GM21360 (cell line): ENCODE data around the gene GPC3.
"Not testable (repeated sequence)": the region's sequence is repeated elsewhere in the genome, so short reads cannot be mapped to it uniquely, and the experiment has no call there.

Experiments used
- ATAC-seq: cut with Tn5 transposase; IDR thresholded peaks from one replicate; pipeline ENCODE4 v1.9.1; 2021; ENCODE audit warnings: mild to moderate bottlenecking, moderate library complexity; ENCODE audit not compliant: unreplicated experiment

The GPC3 gene

GRCh38 chrX:133627673-133628072, 357.7 kb downstream of the GPC3 start:
- ATAC-seq, result no peak

DNA sequence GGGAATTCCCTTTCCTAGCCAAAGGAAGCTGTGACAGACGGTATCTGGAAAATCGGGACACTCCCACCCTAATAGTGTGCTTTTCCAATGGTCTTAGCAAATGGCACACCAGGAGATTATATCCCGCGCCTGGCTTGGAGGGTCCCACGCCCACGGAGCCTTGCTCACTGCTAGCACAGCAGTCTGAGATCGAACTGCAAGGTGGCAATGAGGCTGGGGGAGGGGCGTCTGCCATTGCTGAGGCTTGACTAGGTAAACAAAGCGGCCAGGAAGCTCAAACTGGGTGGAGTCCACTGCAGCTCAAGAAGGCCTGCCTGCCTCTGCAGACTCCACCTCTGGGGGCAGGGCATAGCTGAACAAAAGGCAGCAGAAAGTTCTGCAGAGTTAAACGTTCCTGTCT, 364.0 kb downstream of the GPC3 start:
- ATAC-seq, result not testable (repeated sequence)

DNA sequence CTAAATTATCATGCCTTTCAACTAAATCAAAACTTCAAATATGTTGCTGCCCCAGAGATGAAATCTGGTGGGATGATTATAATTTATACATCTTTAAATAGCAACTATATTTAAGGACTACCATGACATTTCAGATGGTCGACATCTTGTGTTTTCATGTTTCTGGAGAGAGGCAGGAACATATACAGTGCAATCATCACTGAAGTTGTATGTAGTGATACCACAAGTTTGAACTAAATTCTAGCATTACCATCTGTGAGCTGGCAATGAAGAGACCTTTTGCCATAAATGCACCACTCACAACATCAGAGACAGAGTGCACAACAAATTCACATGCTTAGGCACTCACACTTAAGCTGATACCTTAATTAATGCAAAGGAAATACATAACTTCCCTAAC, 373.7 kb downstream of the GPC3 start:
- ATAC-seq, result no peak

DNA sequence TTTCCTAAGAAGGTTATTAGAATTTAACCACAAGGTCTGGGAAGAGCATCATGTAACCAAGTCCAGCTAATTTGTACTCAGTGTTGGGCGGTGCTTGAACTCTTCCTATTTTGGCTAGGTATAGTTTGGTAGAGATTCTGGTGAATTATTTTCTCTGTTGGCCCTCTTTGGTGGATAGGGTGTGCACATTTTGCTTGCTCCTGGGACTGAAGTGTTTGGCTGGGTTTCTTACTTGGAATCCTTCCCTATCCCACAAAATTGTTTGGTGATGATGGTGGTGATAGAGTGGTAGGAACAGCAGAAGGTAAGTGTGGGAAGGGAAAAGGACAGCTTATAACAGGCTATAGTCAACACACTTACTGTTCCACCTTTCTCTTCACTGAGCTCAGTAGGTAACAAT, 375.3 kb downstream of the GPC3 start:
- ATAC-seq, result no peak

DNA sequence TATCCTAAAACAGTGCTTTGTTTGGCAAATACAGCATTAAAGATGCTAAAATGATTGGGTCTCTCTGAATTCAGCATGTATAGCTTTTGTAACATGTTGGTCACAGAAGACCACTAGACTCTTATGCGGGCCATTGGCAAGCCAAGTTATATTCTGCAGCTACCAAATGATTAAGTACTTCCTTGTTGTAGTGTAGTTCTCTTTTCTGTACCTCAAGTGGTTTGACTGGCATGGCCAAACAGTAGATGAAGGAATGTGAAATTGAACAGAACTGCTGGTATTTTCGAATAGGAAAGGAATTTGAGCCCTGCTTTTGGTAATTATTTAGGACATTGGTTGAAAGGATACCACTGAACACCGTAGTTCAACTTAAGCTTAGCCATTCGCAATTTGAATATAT, 376.2 kb downstream of the GPC3 start:
- no peak for ATAC-seq

DNA sequence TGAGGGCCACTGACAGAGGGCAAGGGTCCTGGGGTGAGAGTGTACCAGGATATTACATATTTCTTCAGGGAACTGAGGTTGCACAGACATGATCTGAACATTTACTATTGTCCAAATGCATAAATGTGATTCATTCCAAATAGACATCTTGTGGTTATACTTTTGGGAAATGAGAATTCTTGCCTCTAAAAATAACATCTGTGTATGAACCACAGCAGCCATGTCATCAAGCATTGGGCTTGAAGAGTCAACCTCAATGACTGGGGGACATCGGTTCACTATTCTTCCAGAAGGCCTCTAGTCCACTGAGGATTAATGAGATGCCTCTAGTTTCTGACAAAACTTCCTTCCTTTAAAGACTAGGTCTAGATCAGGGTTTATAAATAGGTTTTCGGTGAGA, 377.0 kb downstream of the GPC3 start:
- ATAC-seq, result no peak

- no peak for ATAC-seq
These were observed 377.7 kb downstream of the GPC3 start for GRCh38 chrX:133607419-133608348.

GRCh38 chrX:133606990-133607389, 378.4 kb downstream of the GPC3 start:
- no peak for ATAC-seq

DNA sequence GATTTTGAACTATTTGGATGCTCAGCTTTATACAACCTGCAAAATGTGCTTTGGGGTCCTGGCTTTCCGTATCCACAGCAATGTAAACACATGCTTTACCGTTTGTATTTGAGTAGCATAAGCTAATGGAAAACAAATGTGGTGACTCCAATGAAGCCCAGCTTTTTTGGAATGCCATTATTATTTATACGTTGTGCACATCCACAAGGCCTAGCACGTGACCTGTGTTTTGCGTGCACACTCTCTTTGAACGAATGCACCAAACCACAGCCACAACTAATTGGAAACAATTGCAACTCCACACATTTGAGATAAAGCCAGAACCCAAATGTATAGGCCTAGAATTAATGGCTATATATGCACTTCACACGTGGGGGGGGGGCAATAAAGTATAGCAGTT, 380.6 kb downstream of the GPC3 start:
- no peak for ATAC-seq

GRCh38 chrX:133602881-133603280, 382.5 kb downstream of the GPC3 start:
- no peak for ATAC-seq

DNA sequence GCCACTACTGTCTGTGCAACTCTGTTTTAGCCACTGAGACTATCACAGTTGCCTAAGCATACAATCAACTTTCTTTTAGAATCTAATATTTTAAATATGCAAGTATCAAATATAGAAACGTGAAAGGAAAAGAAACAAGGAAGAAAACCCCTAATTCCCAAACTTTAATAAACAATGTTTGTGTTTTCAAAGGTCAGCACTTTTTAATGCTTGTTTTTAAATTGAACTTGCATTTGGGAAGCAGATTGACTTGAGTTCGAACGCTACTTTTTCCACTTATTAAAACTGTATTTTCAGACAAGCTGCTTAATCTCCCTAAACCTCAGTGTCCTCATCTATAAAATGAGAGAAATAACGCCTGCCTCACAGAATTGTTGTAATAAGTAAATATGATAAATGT, 384.3 kb downstream of the GPC3 start:
- ATAC-seq, result no peak

- no peak for ATAC-seq
These were observed 384.9 kb downstream of the GPC3 start for GRCh38 chrX:133600536-133600935.

DNA sequence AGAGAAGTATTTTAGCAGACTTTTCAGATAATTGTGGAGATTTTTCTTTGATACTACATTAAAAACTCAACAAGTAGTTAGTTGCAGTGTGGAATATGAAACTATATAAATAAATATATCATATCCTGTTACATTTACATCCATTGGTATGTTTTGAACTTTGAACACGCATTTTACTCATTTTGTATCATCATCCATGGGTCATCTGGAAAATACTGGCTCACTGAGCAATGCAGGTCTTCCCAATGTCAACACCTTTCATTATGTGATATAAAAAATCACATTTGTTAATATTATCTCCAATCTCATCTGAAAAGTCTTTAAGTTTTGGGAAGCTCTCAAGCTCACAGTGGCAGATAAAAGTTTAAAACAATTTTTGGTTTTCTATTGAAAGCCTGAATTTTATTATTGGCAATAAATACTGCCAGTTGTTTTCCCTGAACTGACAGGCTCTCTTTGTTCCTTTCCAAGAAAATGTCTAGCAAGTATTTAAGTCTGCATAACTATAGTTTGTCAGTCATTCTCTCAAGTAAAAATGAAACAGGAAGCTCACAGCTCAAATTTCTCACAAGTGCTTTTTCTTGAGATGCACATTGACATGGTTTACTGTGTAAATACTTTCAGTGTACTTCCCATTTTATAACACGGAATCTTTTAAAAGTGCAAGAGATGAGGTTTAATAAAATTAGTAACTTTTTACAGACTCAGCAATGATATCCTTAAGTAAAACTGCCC, 386.6 kb downstream of the GPC3 start:
- no peak for ATAC-seq

DNA sequence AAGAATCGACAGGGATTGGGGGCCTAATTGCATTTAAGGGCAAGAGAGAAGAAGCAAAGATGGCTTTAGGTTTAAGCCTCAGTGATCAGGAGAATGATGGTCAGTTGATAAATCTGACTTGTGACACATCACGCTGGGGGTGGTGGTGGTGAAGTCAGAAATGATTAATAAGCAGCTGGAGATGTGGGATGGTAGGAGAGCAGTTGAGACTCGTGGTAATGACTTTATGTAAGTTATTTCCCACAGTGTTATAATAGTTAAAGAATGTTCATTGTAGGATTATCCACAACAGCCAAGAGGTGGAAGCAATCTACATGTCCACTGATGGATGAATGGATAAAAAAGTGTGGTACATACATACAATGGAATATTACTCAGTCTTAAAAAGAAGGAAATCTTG, 391.2 kb downstream of the GPC3 start:
- ATAC-seq, result no peak

DNA sequence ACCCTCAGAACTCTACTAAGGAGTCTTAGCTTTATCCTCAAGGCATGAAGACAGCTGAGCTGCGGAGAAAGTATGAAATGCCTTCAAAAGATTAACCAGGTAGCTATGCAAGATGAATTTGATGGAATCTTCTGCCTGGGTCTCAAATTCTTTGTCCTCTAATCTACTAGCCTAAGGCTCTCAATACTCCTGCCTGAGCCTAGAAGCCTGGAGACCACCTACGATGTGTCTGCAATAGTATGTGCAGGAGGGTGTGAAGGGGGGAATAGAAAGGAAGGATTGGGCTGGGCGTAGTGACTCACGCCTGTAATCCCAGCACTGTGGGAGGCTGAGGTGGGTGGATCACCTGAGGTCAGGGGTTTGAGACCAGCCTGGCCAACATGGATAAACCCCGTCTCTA, 391.9 kb downstream of the GPC3 start:
- ATAC-seq, result no peak

DNA sequence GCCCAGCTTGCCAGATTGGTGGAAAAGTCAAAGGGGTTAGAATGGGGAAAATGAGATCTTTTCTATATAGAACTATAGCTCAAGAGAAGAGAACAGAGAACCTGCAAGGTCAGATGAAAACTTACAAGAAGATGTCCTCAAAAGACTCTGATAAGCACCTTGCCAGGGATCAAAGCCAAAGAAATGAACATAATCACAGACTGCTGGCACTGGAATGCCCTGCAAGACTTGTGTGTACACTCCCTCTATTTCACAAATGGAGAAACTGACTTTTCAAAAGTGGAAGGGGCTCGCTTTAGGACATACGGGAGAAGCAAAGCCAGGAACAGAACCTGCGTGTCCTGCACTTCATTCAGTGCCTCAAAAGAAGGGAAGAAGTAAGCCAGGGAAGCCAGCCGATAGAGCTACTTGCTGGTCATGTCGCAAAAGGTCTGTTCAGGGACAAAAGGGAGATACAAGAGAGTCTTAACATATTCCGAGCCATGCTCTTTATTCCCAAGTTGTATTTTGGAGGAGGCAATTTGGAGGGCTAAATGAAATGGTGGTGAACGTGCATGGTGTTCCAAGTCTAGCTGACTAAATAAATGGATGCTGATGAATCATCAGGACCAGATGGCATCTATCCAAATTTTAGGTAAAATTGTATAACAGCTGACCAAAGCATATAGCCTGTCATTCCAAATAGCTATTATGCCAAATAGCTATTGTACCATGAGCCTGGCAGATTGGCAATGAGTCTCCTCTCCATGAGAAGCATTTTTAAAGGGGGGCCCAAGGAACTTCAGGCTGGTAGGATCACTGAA, 394.5 kb downstream of the GPC3 start:
- ATAC-seq, result no peak

GRCh38 chrX:133588827-133589226, 396.6 kb downstream of the GPC3 start:
- no peak for ATAC-seq

GRCh38 chrX:133587818-133588217, 397.6 kb downstream of the GPC3 start:
- ATAC-seq, result no peak

DNA sequence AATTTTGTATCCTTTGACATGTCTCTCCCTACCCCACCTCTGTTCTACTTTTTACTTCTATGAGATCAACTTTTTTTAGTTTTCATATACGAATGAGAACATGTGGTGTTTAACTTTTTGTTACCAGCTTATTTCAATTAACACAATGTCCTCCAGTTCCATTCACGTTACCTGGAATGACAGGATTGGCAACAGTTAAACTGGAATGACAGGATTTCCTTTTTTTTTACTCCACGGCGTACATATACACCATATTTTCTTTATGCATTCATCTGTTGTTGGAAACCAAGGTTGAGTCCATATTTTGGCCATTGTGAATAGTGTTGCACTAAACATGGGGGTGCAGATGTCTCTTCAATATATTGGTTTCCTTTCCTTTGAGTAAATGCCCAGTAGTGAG, 398.3 kb downstream of the GPC3 start:
- ATAC-seq, result no peak

DNA sequence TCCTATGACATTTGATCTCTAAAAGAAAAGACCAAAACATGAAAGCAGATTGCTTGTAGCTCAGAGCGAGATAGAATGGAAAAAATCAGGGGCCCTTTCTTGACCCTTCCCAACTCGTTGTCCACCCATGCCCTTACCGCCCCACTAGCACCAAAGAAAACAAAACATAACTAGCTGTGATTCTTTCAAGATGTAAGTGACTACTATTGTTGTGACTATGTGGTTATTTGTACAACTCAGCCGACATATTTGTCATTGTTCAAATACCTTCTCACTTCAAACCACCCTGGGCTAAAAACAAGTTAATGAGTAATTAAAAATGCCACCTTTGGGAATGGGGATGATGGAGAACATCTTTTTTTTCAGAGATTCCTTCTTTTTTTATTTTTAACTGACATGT, 399.0 kb downstream of the GPC3 start:
- no peak for ATAC-seq

DNA sequence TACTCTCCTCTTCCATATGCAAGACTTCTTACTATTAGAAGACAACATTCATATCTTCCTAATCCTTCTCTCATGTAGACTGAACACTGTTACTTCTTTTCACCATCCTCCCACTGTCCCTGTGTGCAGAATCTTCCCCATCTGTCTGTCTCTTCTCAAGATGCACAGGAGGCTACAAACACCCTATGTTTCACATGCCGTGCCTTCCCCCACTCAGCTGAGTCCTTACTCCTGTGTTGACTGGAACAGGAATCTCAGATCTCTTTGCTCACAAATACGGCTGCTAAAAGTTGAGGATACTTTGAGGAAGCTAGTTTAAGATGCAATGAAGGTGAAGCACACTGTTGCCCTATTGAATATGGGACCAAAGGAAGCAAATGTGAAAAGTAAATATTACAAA, 401.6 kb downstream of the GPC3 start:
- no peak for ATAC-seq
